HG03460 (cell line): ENCODE data around the gene HSDL1.

Experiments used
- ATAC-seq: cut with Tn5 transposase; IDR thresholded peaks from one replicate; pipeline ENCODE4 v1.9.1; 2021; ENCODE audit not compliant: unreplicated experiment

The HSDL1 gene

DNA sequence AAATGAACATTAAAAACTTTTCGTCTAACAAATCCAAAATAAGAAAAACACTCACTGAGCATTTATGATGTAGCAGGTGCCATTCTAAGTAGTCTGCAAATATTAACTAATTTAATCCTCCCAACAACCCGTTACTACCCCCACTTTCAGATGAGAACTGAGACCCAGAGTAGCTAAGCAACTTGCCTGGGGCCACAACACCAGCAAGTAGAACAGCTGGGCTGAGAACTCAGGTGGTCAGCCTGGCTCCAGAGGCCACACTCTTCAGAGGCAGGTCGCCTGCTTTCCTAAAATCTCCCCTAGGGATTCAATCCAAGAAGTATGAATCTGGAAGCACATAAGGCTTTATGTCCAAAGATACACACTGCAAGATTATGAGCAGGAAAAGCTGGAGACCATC, 34.5 kb downstream of the HSDL1 start:
- no peak for ATAC-seq

DNA sequence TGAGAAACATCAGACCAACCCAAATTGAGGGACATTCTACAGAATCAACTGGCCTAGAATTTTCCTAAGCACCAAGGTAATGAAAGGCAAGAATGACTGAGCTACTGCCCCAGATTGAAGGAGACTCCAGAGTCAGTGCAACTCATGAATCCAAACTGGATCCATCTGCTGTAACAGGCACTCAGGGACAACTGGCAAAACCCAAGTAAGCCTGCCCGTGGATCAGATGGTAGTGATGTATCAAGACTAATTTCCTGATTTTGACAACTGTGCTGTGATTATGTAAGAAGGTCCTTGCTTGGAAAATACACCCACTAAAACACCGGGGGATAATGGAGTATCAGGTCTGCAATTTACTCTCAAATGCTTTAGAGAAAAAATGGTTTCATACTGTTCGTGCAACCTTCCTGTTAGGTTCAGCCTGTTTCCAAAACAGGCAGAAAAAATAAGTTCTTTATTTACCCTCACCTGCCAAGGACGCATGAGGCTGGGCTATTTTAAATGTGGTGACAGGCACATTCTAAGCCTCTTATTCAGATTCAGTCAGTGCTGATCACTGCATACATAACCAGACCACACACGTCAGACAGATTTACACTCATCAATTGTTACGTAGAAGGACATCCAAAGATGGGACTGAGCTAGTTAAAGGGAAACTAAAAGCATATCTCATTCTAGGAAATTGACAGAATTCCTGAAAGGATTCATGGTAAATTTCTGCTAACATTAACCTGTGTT, 35.2 kb downstream of the HSDL1 start:
- ATAC-seq, result no peak

DNA sequence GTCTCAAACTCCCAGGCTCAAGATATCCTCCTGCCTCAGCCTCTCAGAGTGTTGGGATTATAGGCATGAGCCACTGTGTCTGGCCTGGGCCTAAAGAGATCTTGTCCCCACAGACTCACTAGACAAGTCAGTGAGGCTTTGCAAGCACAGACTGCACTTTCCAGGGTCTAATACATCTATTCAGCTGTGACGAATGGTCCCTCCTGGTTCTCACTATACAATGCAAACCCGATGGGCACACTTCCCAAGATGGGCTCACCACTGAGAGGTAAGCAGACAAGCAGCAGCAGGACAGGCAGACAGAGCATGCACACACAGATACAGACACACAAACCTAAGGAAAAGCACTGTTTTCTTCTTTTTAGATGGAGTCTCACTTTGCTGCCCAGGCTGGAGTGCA, 37.1 kb downstream of the HSDL1 start:
- no peak for ATAC-seq

DNA sequence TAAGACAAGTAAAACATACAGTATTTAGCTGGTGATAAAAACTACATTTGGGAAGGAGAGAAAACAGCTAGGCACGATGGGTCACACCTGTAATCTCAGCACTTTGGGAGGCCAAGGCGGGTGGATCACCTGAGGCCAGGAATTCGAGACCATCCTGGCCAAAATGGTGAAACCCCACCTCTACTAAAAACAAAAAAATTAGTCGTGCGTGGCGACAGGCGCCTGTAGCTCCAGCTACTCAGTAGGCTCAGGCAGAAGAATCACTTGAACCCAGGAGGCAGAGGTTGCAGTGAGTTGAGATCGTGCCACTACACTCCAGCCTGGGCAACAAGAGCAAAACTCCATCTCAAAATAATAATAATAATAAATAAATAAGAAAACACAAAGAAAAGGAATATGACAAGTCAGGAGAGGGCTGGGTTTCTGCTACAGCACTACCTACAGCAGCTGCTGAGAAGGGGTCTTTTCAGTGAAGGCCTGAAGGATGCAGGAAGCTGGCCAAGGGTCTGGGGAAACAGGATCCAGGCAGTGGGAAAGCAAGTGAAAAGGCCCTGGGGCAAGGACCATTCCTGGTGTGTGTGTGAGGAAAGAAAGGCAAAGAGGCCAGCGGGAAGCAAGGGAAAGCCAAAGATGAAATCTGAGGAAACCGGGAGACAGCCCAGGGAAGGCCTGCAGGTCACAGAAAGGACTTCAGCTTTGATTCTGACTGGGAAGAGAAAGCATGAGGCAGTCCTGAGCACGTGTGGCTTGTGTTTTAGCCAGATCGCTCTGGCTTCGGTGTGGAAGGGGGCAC, 38.8 kb downstream of the HSDL1 start:
- ATAC-seq, result no peak

DNA sequence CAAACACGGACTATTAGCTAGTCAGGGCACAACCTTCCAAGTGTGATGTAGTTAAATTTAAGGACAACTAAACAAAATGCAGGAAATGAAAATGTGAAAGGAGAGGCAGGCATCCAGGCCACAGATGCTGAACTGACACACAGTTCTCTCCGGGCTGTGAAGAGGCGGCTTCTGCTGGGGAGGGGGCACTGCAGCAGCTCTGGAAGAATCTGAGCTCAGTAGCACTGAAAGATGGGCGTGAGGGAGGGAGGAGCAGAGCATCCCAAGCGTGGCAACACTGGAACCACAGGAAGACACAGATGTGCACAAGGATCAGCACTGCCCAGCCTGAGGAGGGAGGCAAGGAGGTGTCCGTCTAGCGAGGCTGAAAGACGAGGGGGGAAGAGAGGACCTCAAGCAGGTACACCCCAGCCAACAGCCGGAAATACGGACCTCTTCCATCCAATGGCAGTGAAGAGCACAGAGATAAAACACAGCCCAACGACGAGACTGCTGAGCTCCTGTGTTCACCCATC, 39.6 kb downstream of the HSDL1 start:
- no peak for ATAC-seq

DNA sequence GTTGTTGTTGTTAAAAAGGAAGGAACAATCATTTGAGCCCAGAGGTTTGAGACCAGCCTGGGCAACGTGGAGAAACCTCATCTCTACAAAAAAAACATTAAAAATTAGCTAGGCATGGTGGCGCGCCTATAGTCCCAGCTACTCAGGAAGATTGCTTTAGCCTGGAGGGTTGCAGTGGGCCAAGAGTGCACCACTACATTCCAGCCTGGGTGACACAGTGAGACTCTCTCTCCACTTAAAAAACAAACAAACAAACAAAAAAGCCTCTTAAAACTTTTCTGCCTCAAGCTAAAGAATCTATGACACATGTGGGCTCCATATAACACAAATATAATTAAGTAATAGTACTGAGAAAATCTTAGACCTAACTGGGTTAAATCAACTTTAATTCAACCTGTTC, 40.7 kb downstream of the HSDL1 start:
- no peak for ATAC-seq

DNA sequence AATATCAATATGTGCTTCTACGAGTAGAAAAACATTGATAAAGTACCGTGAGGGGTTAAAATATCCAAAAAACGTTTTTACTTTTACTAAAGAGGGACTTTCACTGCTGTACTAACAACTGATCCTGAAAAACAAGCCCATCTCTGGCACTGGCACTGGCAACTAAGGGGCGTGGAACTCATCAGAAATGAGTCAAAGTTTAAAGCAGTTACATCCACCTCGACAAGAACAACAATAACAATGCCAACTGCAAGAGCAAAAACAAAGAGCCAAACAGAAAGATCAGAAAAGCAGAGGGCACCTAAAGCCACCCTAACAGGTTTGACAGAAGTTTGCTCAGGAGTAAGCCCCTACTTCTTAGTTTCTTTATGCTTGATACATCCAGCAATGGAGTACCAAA, 41.3 kb downstream of the HSDL1 start:
- ATAC-seq, result no peak

DNA sequence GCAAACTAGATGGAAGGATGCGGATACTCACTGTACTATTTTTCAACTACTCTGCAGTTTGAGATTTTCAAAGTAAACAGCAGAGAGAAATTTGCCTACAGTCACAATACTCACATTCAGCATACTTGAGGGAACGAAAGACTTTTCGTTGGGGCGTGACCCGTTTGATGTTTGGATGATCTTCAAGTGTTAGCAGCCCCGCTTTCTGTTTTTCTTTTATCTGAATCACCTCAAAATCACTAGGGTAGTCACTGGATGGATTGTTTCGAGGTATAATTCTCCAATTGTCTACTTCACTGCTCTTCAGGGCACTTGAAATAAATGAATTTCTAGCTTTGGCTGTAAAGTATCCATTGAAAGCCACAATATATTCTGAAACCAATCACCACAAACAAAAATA, 46.0 kb downstream of the HSDL1 start:
- no peak for ATAC-seq

DNA sequence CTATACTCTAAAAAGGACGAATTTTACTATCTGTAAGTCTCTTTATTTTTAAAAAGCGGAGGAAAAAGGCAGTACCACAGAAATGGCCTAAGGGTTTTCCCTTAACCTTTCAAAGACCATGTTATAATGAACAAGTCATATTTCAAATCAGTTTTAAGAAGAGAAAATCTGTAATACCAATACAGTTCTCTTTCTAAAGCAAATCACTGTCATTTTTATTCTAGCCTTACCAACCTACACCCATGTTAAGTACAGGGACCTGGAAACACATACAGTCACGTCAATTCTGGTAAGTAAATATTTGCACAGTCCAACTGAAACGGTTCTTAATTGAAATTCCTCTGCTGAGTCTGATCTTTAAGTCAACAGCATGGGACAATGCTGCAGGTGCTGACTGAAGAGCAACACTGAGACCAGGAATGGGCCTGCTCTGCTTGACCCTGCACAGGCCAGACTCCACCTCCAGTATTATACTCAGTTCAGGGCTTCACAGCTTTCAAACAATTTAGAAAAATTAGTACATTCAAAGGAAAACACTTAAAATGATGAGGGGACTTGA, 48.5 kb downstream of the HSDL1 start:
- ATAC-seq, result no peak

DNA sequence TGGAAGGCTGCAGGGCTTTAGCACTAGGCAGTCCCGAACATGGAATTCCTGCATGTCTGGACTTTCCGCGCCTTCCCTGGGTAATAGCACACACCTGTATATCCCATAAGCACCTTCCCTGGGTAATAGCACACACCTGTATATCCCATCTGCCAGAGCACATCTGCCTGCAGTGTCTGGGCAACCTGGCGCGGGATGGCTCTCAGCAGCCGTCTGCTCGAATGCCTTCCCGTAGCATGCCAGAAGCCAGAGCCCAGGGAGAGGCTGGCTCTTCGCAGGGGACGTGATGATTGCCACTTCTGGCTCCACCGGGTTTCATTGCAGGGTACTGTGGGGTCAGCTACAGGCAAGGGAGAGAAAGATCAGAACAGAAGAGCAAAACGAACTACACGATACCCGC, 49.5 kb downstream of the HSDL1 start:
- ATAC-seq, result no peak

DNA sequence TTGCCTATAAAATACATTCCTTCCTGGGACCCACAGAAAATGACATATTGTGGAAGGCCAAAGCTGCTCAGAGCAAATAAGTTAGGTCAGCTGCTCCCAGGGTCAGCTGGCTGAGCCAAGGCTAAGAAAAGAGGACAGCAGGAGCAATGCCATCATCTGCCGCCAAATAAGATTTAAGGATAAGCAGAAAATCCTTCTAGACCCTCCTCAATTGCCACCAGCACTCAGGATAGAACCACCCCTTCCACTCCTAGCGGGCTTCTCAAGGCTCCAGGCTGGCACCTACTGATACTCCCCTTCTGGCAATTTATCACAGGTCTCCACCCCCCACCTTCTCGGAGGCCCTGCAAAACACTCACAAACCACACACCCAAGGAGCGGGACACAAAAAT, 51.1 kb downstream of the HSDL1 start:
- ATAC-seq, result no peak

DNA sequence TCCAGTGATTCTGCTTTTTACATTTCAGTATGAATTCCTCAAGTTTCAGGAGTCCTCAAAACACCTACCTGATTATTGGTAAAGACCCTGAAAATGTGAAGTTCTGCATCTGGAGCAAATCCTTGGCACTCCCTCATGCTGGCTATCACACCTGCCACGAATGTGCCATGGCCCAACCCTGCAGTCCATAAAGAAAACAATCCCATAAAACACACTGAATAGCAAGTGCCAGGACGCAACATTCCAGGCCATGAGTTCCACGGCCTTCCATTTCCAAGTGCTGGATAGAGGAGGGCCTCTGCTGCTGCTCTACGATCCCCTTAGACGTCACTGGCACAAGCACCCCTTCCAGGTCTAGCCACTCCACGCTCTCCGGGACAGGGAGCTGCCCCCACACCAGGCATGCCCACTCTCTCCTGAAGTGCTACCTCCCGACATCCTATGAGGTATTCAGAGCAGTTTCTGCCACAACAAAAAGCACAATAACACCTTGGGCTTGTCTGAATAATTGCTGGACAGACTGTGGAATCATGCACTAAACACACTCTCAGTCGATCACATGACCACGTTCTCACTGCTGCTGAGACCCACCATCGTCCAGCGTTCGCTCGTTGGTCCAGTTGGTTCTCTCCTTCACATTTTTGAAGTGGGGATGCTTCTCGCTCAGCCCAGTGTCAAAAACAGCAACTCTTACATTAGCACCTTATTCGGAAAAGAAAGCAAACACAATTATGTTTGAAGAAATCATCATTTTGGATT, 51.7 kb downstream of the HSDL1 start:
- no peak for ATAC-seq

DNA sequence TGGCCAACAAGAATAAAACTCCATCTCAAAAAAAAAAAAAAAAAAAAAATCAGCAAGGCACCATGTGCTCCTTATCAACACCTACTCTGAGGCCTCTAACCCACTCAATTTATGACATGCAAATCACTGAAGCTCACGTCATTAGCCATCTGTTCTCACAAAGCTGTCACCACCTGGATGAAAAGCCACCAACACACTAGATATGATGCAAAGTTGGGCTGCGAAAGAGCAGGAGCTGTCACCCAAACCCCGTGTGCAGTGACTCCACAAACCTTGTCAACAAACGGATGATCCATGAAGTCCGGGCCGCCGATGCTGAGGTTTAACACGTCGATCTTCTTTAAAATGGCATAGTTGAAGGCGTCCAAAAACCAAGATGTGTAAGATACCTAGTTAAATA, 53.5 kb downstream of the HSDL1 start:
- ATAC-seq, result no peak

DNA sequence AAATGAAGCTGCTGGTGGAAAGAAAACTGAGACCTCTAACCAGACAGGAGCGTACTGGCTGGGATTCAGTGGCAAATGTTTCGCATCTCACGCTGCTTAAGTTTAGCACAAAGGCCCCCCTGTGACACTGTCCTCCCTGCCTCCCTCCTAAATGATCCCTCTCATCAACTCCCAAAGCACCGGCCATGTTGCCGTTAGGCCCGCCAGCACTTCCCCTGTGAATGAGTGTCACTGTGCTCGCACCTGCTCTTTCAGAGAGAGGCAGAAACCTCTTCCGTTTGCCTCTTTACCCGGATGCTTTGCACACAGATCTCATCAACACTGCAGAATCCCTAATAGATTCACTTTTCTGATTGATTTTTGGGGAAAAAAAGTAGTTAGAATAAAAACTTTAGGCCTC, 54.8 kb downstream of the HSDL1 start:
- ATAC-seq, result no peak

DNA sequence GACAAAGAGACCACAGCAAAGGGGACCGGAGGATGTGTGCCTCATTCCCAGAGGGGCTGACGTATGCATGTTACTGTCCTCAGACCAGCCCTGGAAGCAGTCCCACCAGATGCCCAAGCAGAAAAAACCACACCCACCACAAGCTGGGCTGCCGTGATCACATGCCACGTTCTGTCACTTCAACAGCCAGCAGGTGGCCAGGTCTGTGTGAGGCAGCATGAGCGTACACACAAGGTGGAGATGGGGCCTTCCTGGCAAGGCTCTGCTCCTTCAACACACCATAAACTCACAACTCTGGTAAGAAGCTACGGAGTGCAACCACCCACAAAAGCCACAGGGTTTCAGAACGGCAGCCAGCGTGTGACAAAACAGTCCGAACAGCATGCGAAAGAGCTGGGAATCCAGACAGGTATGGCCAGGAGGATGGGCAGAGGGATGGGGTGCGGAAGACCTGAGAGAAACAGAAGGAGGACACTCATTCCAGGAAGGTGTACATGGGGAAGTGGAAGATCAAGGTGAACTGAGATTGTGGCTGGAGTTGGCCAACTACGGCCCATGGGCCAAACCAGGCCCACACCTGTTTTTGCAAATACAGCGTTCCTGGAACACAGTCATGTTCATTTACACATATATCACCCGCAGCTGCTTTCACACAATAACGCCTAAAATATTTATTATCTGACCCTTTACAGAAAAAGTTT, 56.1 kb downstream of the HSDL1 start:
- peak; percentile 84 for ATAC-seq

DNA sequence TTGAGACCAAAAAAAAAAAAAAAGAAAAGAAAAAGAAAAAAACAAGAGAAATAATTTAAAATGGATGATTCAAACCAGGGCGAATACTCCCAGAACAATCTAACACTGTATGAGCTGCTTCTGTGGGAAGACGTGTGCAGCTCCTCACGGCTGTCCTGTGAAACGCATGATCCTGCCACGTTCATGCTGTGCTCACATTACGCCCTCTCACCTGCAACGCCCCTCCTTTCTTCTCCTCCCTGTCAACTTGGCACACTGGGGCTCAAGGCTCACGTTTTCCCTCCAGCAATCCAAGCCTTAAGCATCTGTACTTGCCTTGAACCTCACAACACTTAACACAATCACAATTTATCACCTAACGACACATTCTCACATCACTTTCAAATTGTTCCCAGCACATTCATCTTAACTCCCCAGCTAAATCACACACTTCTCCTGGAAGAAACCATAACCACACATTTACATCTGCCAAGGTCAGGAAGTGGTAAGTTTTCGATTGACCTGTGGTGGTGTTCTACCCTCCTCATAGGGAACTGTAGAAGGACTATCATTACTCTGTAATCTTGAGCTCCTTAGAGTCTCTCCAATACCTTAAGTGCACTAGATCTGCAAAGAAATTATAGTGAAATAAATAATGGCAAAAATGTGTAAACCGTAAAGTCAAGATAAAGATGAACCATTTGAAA, 57.4 kb downstream of the HSDL1 start:
- ATAC-seq, result no peak

DNA sequence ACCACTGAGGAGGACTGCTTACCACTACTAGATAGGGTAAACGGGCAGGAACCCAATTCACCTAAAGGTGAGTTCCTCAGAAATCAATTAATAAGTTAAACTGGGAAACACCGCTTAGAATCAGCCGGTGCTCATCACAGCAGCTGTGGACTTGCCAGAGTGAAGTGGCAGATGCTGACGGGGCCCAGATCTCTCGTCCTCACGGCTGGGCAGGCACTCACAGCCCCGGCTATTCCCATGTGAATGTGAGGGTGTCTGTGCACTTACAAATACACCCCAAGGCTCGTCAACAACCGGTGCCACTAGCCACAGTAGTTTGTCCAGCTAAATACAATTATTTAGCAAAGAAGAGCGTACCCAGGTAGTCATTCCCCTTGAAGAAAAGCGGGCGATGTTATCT, 58.0 kb downstream of the HSDL1 start:
- ATAC-seq, result no peak

DNA sequence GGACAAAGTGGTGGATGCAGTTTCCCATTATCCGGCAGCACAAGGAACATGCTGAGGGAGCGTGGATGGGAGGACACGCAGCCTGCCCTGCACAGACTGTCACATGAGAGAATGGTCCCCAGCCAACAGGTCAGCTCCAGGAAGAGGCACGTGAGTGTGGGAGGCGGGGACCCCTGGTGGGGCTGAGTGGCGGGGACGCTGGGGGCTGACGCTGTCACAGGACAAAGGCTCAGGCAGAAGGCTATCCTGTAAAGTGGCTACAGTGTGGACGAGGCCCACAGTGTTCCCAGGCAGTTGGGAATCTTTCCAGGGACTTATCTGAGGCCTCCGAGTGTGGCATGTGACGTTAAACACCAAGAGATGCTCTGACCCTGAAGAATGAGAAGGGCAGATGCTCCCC, 58.6 kb downstream of the HSDL1 start:
- no peak for ATAC-seq

DNA sequence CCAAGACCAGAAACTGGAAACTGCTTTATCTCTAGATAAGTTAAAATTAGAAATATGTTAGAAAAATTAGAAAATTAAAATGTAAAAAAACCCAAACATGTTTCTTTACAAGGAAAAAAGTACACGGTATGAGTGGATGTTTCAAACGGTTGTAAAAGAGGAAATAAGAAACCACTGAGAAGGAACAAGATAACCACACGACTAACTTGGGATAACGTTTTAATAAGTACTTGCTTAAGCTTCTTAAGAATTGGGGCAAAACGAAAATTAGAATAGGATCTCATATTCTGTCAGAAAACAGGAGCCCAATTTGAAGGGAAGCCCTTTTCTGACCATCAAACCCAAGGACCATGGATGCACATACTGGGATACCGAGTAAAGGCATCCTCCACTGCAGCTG, 59.2 kb downstream of the HSDL1 start:
- no peak for ATAC-seq

DNA sequence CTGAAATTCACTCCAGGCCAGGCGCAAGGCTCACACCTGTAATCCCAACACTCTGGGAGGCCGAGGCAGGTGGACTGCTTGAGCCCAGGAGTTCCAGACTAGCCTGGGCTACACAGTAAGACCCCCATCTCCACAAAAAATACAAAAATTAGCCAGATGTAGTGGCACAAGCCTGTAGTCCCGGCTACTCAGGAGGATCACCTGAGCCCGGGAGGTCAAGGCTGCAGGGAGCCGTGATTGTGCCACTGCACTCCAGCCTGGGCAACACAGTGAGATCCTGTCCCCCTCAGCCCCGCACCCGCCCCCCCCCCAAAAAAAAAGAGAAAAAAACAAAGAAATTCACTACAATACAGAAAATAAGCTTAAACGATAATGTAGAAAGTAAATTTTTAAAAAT, 59.7 kb downstream of the HSDL1 start:
- no peak for ATAC-seq
